Measurements from ENCODE around the gene IL6. TPM values are rescaled to one million over a fixed set of nuclear protein-coding genes. Genes with fewer than 3 reads are reported as not detected.

Gene IL6
- polyA plus RNA-seq, 1 of the 3 experiments (the other 2 are of a cell fraction) = 20.5 TPM

DNA sequence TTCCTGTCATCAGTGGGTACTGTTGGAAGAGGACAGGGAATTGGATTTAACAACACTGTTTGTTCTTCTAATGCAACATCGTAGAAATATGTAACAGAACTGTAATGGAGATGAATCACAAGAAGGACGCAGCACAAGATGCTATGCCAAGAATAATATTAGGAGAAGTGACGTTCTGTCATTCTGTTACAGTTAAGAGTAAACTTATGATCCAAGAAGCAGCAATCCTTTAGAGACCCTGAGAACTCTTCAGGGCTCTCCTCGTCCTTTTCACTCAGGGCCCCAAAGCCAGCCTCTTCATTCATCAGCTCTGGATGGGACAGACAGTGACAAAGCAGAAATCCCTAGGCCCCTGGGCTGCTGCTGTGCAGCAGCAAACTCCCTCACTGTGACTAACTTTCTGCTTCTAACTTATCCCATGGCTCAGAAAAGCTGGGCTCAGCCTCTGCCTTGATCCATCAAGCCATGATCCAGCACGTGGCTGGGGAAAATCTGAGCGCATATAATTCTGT lies 8.7 kb upstream of the IL6 start (continued):
- TF ChIP-seq, protein P1, sequence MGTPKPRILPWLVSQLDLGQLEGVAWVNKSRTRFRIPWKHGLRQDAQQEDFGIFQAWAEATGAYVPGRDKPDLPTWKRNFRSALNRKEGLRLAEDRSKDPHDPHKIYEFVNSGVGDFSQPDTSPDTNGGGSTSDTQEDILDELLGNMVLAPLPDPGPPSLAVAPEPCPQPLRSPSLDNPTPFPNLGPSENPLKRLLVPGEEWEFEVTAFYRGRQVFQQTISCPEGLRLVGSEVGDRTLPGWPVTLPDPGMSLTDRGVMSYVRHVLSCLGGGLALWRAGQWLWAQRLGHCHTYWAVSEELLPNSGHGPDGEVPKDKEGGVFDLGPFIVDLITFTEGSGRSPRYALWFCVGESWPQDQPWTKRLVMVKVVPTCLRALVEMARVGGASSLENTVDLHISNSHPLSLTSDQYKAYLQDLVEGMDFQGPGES (IDR thresholded peaks at IDR 0.05; ENCODE audit: low read depth, low read length) = no peak
- TF ChIP-seq, protein P2, sequence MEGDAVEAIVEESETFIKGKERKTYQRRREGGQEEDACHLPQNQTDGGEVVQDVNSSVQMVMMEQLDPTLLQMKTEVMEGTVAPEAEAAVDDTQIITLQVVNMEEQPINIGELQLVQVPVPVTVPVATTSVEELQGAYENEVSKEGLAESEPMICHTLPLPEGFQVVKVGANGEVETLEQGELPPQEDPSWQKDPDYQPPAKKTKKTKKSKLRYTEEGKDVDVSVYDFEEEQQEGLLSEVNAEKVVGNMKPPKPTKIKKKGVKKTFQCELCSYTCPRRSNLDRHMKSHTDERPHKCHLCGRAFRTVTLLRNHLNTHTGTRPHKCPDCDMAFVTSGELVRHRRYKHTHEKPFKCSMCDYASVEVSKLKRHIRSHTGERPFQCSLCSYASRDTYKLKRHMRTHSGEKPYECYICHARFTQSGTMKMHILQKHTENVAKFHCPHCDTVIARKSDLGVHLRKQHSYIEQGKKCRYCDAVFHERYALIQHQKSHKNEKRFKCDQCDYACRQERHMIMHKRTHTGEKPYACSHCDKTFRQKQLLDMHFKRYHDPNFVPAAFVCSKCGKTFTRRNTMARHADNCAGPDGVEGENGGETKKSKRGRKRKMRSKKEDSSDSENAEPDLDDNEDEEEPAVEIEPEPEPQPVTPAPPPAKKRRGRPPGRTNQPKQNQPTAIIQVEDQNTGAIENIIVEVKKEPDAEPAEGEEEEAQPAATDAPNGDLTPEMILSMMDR (IDR thresholded peaks at IDR 0.05) = no peak
- TF ChIP-seq TCF12 (IDR thresholded peaks at IDR 0.05) = peak; percentile 67
- no peak for TF ChIP-seq MXI1 (IDR thresholded peaks at IDR 0.05; ENCODE audit: low read depth, low read length)
- no peak for TF ChIP-seq SMC3 (IDR thresholded peaks at IDR 0.05; ENCODE audit: low read depth, low read length)
- no peak for TF ChIP-seq RAD21 (IDR thresholded peaks at IDR 0.05; ENCODE audit: low read length)
- no peak for TF ChIP-seq MEF2A (IDR thresholded peaks at IDR 0.05; ENCODE audit: borderline replicate concordance, low read depth)
- TF ChIP-seq EP300 (IDR thresholded peaks at IDR 0.05; ENCODE audit: borderline replicate concordance in 1 of 2, low read depth in 1 of 2, low read length in 1 of 2) = 0 out of 4 replicates have a peak, but pooled peaks of 1 of the 2 experiments have one; percentile 28
- TF ChIP-seq FOSL2 (IDR thresholded peaks at IDR 0.05; ENCODE audit: borderline replicate concordance, low read depth) = peak; percentile 67; the same call in 1 of the 2 replicates

DNA sequence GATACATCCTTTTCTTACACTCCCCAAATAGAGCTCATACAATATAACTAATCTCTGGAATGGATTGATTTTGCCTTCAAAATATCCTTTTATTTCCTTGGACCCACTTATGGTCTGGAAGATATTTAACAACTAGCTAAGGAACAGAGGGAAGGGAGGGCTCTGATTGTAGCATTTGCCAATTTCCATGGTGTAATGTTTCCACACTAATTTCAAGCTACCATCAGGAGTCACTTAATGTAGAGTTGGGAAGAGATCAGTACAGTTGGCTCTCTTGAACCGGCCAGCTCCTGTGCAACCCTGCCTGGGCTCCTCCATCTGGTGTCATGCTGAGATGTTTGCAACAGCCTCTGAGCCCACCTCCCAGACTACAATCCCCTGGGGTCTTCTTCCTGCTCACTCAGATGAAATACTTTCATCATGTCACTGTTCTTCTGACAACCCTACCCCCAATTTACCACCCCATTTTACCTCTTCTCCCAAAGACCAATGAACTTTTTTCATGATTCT lies 8.0 kb upstream of the IL6 start:
- ChIA-PET CTCF (interaction anchor here (0.9 to 2.5 kb wide), 4 partner anchors 10 to 615 kb away, joined by 3 to 7 read pairs (median 4); no protein-coding TSS in a partner anchor), POLR2A (no interaction called here)
- Histone ChIP-seq H3F3A (replicated peaks; ENCODE audit: insufficient read depth) (peaks cover 18% of the 10 kb centered on the region), H3K36me3 (replicated peaks in 1 of 2; ENCODE audit: control insufficient read depth in 1 of 2, insufficient read depth in 2 of 2, low read length in 1 of 2) (no peaks in the 10 kb centered on the region), H2AFZ (ENCODE audit: low read depth) (no peak overlapping the region), H3K9me3 (no peaks in the 10 kb centered on the region), H3K79me2 (ENCODE audit: insufficient read depth) (no peaks in the 10 kb centered on the region), H3K4me2 (no peak overlapping the region), H3K4me1 (ENCODE audit: control insufficient read depth in 1 of 2, insufficient read depth in 2 of 2, low read depth in 1 of 2, low read length in 1 of 2) (peaks cover 2 to 17% of the 10 kb centered on the region in 2 experiments; a peak in 3 of 4 replicates), H4K20me1 (ENCODE audit: insufficient read depth) (no peaks in the 10 kb centered on the region), H3K4me3 (ENCODE audit: low read depth in 2 of 2, low read length in 1 of 2) (no peak overlapping the region), H3K27ac (ENCODE audit: low read depth in 2 of 2, low read length in 1 of 2) (peak overlapping the region in 1 of 2 experiments; percentile 87; a peak in 2 of 4 replicates), H3K9ac (peak overlapping the region; percentile 37; the same call in 1 of the 2 replicates), H3K9me2 (no peaks in the 10 kb centered on the region), H3K27me3 (ENCODE audit: insufficient read depth) (no peaks in the 10 kb centered on the region; the same call in 1 of the 2 replicates)
- TF ChIP-seq POLR2AphosphoS5 (IDR thresholded peaks at IDR 0.05; ENCODE audit: low read depth, low read length) = no peak
- WGBS (ENCODE audit: low lambda C conversion rate) = 0% methylated on average over 1 of the region's 1 CpG
- no peak for DNase-seq

Measured in SK-N-SH (cell line).